GM19455 (cell line): ENCODE data around the gene CHD5.
"Not testable (repeated sequence)": the region's sequence is repeated elsewhere in the genome, so short reads cannot be mapped to it uniquely, and the experiment has no call there.

Experiments
- ATAC-seq: cut with Tn5 transposase; IDR thresholded peaks from one replicate; pipeline ENCODE4 v1.9.1; 2021; ENCODE audit not compliant: unreplicated experiment

Gene CHD5

DNA sequence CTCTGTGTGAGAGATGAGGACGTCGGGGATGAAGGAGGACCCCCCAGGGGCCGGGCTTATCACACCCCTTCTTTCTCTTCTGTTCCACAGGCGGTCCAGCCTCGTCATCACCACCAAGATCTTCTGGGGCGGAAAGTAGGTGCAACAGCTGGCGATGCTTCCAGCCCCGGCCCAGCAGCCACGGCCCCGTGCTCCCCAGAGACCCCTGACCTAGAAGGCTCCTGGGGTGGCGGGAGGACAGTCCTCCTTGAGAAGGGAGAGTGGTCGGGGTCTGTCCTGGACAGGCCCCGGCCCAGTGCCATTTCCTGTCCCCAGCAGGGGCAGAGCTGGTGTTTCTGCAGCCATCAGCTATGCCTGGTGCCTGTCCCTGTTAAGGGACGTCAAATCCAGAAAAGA, 92.7 kb downstream of the CHD5 start:
- ATAC-seq: no peak

DNA sequence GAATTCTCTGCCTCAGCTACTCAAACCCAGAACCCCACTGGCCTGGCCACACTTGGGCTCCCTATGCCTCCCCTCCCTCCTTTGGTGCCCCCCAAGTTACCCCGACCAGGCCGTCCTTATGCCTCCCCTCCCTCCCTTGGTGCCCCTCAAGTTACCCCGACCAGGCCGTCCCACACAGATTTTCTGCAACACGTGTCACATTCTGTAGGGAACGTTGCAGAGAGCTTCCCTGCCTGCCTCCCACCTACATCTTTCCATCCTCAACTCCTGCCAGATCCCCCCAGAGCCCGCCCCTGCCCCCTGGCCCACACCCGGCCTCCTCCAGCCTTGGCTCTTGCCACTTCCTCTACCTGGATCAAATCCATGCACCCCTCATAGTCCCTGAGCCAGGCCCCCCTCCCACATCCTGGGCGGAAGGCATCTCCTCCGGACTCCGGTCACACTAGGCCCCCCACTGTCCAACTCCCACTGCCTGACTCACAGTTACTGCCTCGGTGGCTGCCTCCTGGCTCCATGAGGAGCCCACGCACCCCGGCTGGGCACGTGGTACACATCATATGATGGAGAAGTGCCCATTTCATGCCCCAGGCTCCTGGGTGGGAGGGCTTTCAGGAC, 93.3 kb downstream of the CHD5 start:
- no peak for ATAC-seq

DNA sequence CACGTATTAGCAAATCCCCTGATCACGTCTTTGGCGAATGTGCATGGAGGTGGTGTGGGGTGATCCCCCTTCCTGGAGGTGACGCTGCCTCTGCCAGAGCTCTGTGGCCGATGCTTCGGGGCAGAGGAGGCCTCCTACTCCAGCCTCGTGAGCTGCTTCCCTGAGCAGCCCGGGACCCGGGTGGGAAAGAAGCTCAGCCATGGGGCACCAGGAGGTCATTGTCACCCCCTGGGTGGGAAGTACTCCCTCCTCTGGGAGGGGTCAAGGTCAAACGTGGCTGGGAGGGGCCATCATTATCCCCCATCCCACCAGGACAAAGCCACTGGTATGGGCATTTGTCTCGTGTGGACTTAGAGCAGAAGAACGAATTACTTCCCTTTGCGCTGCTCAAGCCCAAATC, 93.8 kb downstream of the CHD5 start:
- ATAC-seq: no peak

DNA sequence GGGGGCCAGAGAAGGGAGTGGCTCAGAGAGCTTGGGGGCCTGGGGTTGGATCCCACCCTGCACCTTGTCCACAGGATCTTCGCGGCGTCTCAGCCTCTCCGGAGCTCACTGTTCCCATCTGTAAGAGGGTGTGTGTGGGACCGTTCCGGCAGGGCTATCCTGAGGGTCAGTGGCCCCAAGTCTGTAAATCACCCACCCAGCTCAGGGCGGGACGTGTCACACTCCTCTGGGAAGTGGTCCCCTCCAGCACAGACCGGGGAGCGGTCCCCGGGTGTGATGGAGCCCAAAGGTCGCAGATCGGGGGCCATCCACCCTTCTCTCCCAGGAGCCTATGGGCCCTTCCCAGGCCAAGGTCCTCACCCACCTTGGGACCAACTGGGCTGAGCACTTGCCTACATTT, 94.5 kb downstream of the CHD5 start:
- no peak for ATAC-seq

DNA sequence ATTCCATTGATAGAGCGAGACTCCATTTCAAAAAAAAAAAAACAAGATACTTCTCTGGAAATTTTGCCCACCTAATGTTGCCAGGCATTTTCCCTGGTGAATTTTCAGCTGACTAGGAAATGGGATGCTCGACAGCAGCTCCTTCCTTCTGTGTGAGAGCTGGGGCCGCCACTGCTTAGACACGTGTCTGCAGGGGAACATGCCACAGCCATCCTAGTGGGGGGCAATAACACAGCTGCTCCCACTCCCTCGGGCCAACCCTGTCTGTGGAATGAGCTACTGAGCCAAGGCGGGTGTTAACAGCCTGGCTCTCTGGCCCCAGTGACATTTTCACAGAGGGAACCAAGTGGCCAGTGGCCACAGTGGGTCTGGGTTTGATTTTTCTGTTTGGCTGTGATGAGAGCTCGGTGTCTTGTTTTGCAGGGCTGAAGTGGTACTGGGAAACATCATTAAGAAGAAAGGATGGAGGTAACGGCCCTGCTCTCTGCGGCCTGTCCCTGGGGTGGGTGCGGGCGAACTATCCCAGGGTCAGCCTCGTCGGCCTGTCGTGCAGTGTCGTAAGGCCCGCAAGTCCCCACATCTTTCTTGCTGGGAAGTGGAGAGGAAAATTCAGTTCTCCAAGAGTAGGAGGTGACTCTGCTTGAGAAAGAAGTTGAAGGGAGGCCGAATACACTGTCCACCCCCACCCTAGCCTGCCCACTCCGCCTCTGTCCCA, 95.2 kb downstream of the CHD5 start:
- no peak for ATAC-seq

DNA sequence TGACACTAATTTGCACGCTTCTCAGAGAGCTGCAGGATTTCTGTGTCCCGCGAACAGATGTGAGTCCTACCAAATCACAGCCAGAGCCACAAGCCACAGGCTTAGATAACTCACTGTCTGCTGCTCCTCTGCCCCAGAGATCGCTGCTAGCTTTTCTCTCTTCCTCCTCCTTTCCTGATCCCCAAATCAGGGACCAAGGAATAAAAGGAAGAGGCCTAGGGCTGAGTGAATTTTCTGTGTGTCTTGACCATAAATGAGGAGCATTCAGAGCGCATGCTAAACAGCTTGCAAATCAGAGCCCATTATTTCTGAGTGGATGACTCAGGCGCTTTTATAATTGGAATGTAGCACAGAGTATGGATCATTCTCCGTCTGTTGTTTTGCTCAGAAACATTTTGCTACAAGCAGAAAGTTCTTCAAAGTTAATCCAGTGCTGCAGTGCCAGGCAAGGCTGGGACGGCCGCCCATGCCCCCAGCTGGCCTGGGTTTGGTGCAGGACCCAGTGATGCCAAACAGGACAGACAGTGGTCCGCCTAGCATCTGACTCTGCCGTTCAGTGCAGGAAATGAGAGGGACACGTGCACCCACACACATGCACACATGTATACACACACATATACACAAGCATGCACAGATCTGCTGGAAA, 96.2 kb downstream of the CHD5 start:
- ATAC-seq: no peak

GRCh38 chr1:6083385-6083784, 96.7 kb downstream of the CHD5 start:
- no peak for ATAC-seq

DNA sequence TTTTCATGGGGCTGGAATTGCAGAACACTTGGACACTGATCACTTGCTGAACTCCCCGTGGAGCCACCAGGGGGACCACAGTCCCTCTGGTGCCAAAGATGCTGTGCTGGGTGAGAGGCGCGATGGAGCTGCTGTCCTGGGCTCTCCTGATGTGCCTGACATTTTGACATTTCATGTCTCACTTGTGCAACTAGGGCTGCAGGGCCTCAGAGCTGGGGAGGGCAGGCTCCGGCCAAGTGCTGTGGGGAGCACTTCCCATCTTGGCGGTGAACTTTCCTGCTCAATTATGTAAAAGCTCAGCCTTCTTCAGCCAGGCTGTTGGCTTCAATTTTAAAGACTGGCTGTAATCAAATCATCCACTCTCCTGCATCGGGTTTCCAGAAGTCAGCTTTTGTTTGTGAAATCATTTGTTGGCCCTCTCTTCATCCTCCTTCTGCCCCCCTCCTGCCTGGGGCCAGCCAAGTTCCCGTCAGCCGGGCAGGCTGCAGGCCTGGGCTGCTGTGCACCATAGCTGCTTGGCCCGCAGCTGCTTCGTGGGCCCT, 97.6 kb downstream of the CHD5 start:
- ATAC-seq: no peak

- no peak for ATAC-seq
Observed at GRCh38 chr1:6081901-6082300, 98.2 kb downstream of the CHD5 start.

- no peak for ATAC-seq
Observed at GRCh38 chr1:6080469-6080868, 99.7 kb downstream of the CHD5 start.

- ATAC-seq: no peak
Observed at GRCh38 chr1:6077919-6078318, 102.2 kb downstream of the CHD5 start.

DNA sequence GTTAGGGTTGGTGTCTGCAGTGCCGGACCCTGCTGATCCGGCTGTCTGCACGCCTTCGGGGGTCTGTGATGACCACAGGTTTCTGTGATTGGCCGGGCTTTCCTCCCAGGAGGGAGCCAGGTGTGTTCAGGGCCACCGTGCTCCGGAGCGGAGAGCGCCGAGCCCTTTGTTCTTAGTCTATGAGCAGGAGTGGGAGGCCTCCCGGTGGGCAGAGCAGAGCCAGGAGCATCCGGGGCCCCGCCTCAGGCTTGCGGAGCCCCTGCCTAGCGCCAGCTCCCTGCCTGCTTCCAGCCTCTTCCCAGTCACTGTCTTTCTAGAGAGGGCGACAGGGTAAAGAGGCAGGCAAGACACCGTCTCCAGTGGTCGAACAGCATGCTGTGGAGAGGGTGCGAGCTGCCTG, 102.6 kb downstream of the CHD5 start:
- ATAC-seq: no peak

DNA sequence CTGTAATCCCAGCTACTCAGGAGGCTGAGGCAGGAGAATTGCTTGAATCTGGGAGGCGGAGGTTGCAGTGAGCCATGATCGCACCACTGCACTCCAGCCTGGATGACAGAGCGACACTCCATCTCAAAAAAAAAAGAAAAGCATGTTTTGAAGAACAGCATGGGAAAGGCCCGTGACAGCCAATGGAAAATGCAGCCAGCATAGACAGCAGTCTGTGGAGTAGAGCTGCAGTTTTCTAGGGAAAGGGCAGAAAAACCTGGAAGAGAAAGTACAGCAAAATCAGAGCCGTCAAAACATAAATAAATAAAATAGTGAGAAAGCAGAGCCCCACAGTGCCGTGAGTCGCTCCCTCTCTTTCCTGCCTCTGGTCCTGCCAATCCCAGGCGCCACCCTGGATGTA, 103.1 kb downstream of the CHD5 start:
- ATAC-seq: not testable (repeated sequence)

DNA sequence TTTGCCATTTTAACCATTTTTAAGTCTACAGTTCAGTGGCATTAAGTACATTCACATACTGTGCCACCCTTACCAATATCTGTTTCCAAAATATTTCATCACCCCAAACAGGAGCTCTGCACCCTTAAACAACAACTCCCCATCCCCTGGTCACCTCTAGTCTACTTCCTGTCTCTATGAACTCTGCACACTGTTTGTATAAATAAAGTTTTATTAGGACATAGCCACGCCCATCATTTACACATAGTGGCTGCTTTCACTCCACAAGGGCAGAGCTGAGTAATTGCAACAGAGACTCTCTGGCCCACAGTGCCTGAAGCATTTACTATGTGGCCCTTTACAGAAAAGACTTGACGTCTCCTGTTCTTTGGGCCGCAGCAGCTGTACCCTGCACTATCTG, 104.4 kb downstream of the CHD5 start:
- ATAC-seq: no peak

- no peak for ATAC-seq
Observed at GRCh38 chr1:6074192-6074901, 105.8 kb downstream of the CHD5 start.

- no peak for ATAC-seq
Observed at GRCh38 chr1:6073480-6074053, 106.6 kb downstream of the CHD5 start.

GRCh38 chr1:6072774-6073479, 107.2 kb downstream of the CHD5 start:
- no peak for ATAC-seq

GRCh38 chr1:6071219-6071618, 108.9 kb downstream of the CHD5 start:
- ATAC-seq: no peak

DNA sequence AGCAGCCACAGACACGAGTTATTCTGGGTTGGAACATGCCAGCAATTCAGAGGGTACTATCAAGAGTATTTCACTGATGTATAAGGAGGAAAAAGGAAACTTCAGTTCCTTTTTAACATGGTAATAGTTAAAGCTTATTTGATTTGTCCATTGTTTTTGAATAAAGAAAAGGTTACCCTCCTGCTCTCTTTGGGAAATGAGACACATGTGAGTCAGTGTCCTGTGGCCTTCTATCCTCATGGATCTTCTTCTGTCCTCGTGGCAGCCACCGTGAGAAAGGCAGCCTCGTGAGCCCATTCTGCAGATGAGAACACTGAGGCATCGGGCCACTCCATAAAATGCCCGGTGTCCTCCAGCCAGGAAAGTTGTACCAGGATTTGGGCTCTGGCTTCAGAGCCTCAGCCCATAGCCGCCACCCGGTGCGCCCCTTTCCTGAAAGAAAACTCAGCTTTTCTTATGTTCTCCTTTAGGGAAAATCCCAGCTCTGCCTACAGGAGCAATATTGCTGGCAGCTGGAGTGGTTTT, 109.6 kb downstream of the CHD5 start:
- no peak for ATAC-seq

DNA sequence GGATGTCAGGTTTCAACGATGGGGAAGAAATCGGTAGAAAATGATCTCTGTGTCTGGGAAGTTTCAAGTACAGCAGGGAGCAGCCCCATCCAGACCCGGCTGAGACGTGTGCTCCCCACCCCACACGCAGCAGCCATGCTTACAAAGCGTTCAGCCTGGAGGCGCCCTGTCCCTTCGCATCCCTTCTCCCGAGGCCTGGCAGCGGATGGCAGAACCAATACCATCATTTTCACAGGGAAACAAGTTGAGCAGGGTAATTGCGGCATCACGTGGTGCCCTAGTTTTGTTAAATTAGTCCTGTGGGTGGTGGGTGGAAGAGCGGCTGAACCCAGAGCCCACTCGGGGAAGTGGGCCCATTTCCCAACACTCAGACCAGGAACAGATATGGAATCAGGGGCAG, 110.5 kb downstream of the CHD5 start:
- ATAC-seq: no peak
